Panc1 (cell line): ENCODE results near the gene CHRDL1. TPM values are rescaled to one million over a fixed set of nuclear protein-coding genes. Genes with fewer than 3 reads are reported as not detected.

Experiments
- ATAC-seq: fragments of 200-7000 bp; cut with Tn5 transposase; 2 replicates; pipeline ENCODE4 v1.9.1; 2020; ENCODE audit warnings: mild to moderate bottlenecking, moderate library complexity
- BruUV-seq: library from RNA; stranded (reverse); fragments of 400-500 nt; replicated peaks from 2 replicates; lab custom pipeline; 2021; lab: Mats Ljungman, UMichigan
- CTCF ChIA-PET: fragments of 300-600 bp; sonication (Branson Sonifier 250); formaldehyde crosslinking; loops from one replicate; lab custom pipeline; 2022; ENCODE audit warnings: antibody characterized with exemption; lab: Charles Lee
- POLR2A ChIA-PET: fragments of 300-600 bp; sonication (Branson Sonifier 250); formaldehyde crosslinking; loops from one replicate; lab custom pipeline; 2022; ENCODE audit warnings: antibody characterized with exemption; lab: Charles Lee
- DNase-seq: peaks from one replicate; pipeline ENCODE4 v3.0.0-alpha.2; 2010; ENCODE audit warnings: low read depth, low spot score
- H3K27ac ChIP-seq: 2 replicates; pipeline ENCODE4 v1.5.1; 2011; ENCODE audit warnings: mild to moderate bottlenecking, low read length, inconsistent platforms
- H3K27me3 ChIP-seq: fragments of 200-500 bp; sonication (Bioruptor generic); 2 replicates; pipeline ENCODE4 v1.6.0; 2014; ENCODE audit warnings: low read length, inconsistent platforms; ENCODE audit not compliant: control insufficient read depth, insufficient read depth
- H3K36me3 ChIP-seq: fragments of 200-500 bp; sonication (Bioruptor generic); 2 replicates; pipeline ENCODE4 v1.5.1; 2014; ENCODE audit warnings: inconsistent platforms, mild to moderate bottlenecking, low read length, moderate library complexity; ENCODE audit not compliant: control insufficient read depth, insufficient read depth
- H3K4me1 ChIP-seq: 2 replicates; pipeline ENCODE4 v1.5.1; 2011; ENCODE audit warnings: inconsistent platforms, mild to moderate bottlenecking, low read length, moderate library complexity; ENCODE audit not compliant: control insufficient read depth, insufficient read depth
- H3K4me3 ChIP-seq, 2 experiments: 2 replicates each; pipeline ENCODE4 v1.5.1; 2011 to 2012; ENCODE audit warnings: low read depth in 2 of 2, low read length in 2 of 2, mild to moderate bottlenecking in 2 of 2, inconsistent platforms in 1 of 2, moderate library complexity in 1 of 2
- H3K9me3 ChIP-seq: fragments of 200-500 bp; sonication (Bioruptor generic); 2 replicates; pipeline ENCODE4 v1.5.1; 2014; ENCODE audit warnings: low read depth, mild to moderate bottlenecking, inconsistent platforms, low read length, moderate library complexity; ENCODE audit not compliant: control insufficient read depth, insufficient read depth
- CTCF ChIP-seq: fragments of 450-650 bp; IDR thresholded peaks from 2 replicates; pipeline ENCODE4 v1.5.1; 2017; ENCODE audit warnings: mild to moderate bottlenecking
- POLR2AphosphoS5 ChIP-seq: IDR thresholded peaks from 2 replicates; pipeline ENCODE4 v1.6.1; 2012; ENCODE audit warnings: mild to moderate bottlenecking, low read depth, low read length, moderate library complexity
- REST ChIP-seq, 2 experiments: IDR thresholded peaks; 2 replicates each; pipeline ENCODE4 v1.6.1; 2011 to 2012; ENCODE audit warnings: low read depth in 2 of 2, control low read depth in 1 of 2, low read length in 1 of 2, mild to moderate bottlenecking in 1 of 2, moderate library complexity in 1 of 2; ENCODE audit not compliant: insufficient read depth in 1 of 2
- SIN3A ChIP-seq: IDR thresholded peaks from 2 replicates; pipeline ENCODE4 v1.6.1; 2012; ENCODE audit warnings: low read depth, mild to moderate bottlenecking, low read length, moderate library complexity, borderline replicate concordance; ENCODE audit not compliant: insufficient read depth
- TCF7L2 ChIP-seq: IDR thresholded peaks from 2 replicates; pipeline ENCODE4 v1.6.1; 2011; ENCODE audit warnings: mild to moderate bottlenecking, low read depth, low read length, inconsistent platforms
- in situ Hi-C: cut with HindIII; loops from 2 replicates; pipeline ENCODE4 v1.10.0; 2016; ENCODE audit warnings: low sequenced_read_pairs, low pct_unique_long_range_greater_than_20kb
- intact Hi-C: fragments of 100-400 bp; cut with micrococcal nuclease; formaldehyde crosslinking; loops from one replicate; pipeline ENCODE4 v1.10.0; 2022; ENCODE audit not compliant: unreplicated experiment
- total RNA-seq: library from RNA; stranded (reverse); gene quantifications from one replicate; pipeline ENCODE4 v1.2.1, GENCODE V29; 2021; ENCODE audit not compliant: unreplicated experiment

Gene CHRDL1
- total RNA-seq, 1 experiment from 2014 or later: 0.08 TPM

GRCh38 chrX:110683925-110684324 is 111.7 kb downstream of the CHRDL1 start:
- no peak for DNase-seq
- TF ChIP-seq POLR2AphosphoS5 (no peak), TCF7L2 (no peak), SIN3A (no peak), CTCF (no peak), REST (IDR thresholded peaks at IDR 0.05; ENCODE audit: insufficient read depth in 1 of 2, low read depth in 2 of 2, low read length in 1 of 2) (no peak)
- Histone ChIP-seq H3K27ac (no peak overlapping the region), H3K4me3 (no peak overlapping the region), H3K36me3 (no peaks in the 10 kb centered on the region), H3K4me1 (no peaks in the 10 kb centered on the region), H3K27me3 (no peaks in the 10 kb centered on the region), H3K9me3 (no peaks in the 10 kb centered on the region)
- intact Hi-C loops (no loop called here), in situ Hi-C loops (no loop called here)
- ATAC-seq: no peak
- no TSS peak for BruUV-seq
- ChIA-PET POLR2A (no interaction called here), CTCF (no interaction called here)

- CTCF ChIA-PET: no interaction called here
Measured at GRCh38 chrX:110678591-110678990, 117.0 kb downstream of the CHRDL1 start.

More at GRCh38 chrX:110678591-110678990, 117.0 kb downstream of the CHRDL1 start:
- Histone ChIP-seq H3K4me3 (no peak overlapping the region), H3K27ac (no peak overlapping the region), H3K36me3 (no peaks in the 10 kb centered on the region), H3K27me3 (no peaks in the 10 kb centered on the region), H3K4me1 (no peaks in the 10 kb centered on the region), H3K9me3 (no peaks in the 10 kb centered on the region)
- TF ChIP-seq SIN3A (no peak), TCF7L2 (no peak), CTCF (no peak), POLR2AphosphoS5 (no peak), REST (IDR thresholded peaks at IDR 0.05; ENCODE audit: insufficient read depth in 1 of 2, low read depth in 2 of 2, low read length in 1 of 2) (no peak)
- intact Hi-C loops (no loop called here), in situ Hi-C loops (no loop called here)
- BruUV-seq: no TSS peak
- ATAC-seq: no peak
- DNase-seq: no peak
- POLR2A ChIA-PET: no interaction called here
